ENCODE results near the gene SLC25A13.

GRCh38 chr7:96282835-96283234 lies 39.1 kb downstream of the SLC25A13 start:
- TF ChIP-seq CTCF (IDR thresholded peaks at IDR 0.05) (no peak), POLR2AphosphoS5 (IDR thresholded peaks at IDR 0.05) (no peak)

Data from breast epithelium (tissue), 3 donors.